KOPT-K1 (cell line): ENCODE results near the gene KRTAP7-1.

Experiments used
- H3K27ac ChIP-seq: fragments of 200-600 bp; sonication (generic); 2 replicates; pipeline ENCODE4 v1.5.1; 2016; ENCODE audit warnings: antibody characterized with exemption, mild to moderate bottlenecking, low read depth, low read length; ENCODE audit not compliant: poor library complexity, severe bottlenecking
- H3K36me3 ChIP-seq: fragments of 200-600 bp; sonication (generic); 2 replicates; pipeline ENCODE4 v1.5.1; 2017; ENCODE audit warnings: antibody characterized with exemption, mild to moderate bottlenecking, low read length, moderate library complexity; ENCODE audit not compliant: insufficient read depth
- H3K9me3 ChIP-seq: fragments of 200-600 bp; sonication (generic); 2 replicates; pipeline ENCODE4 v1.5.1; 2017; ENCODE audit warnings: antibody characterized with exemption, low read length, mild to moderate bottlenecking; ENCODE audit not compliant: insufficient read depth, poor library complexity, severe bottlenecking

Gene KRTAP7-1, protein sequence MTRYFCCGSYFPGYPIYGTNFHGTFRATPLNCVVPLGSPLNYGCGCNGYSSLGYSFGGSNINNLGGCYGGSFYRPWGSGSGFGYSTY

DNA sequence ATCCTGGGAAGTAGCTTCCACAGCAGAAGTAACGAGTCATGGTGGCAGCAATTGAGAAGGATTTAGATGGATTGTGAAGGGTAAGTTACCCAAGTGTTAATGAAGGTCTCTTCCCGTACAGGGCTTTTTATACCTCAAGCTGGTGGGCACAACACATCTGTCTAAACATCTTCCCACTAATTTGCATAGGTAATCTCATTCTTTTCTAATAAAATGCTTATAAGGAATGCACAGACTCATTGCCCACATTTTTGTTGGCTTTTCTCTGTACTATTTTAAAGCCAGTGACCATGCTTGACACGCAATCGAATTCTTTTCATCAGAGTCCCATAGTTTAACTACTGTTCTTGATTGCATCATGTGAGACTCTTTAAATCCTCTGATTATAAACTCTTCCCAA is at the start of gene KRTAP7-1:
KRTAP7-1 (minus strand) TSS at position 101 of the 400 bp plus-strand sequence; CDS start at position 40, 61 bp downstream.
- Histone ChIP-seq H3K9me3 (no peaks in the 10 kb centered on the region), H3K27ac (no peak within 1 kb of the TSS), H3K36me3 (no peaks in the 10 kb centered on the region)

DNA sequence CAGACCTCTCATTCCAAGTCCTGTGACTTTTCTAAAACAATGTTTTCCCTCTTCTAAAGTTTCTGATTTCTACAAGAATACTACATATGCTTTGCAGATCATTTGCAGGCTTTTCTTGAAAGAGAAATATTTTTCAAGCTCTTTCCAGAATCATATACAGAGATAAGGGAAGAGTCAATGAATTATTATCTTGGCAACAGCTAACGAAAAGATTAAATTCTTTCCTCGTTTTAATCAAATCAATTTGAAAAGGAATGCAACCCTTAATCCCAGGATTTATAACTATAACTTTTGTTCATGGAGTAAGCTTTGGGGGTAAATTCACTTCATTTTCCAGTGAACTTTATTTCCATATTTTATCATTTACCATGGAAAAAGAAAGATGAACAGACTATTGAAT is 45.0 kb upstream of the KRTAP7-1 start:
- Histone ChIP-seq H3K9me3 (no peaks in the 10 kb centered on the region), H3K36me3 (no peaks in the 10 kb centered on the region), H3K27ac (no peak overlapping the region)

DNA sequence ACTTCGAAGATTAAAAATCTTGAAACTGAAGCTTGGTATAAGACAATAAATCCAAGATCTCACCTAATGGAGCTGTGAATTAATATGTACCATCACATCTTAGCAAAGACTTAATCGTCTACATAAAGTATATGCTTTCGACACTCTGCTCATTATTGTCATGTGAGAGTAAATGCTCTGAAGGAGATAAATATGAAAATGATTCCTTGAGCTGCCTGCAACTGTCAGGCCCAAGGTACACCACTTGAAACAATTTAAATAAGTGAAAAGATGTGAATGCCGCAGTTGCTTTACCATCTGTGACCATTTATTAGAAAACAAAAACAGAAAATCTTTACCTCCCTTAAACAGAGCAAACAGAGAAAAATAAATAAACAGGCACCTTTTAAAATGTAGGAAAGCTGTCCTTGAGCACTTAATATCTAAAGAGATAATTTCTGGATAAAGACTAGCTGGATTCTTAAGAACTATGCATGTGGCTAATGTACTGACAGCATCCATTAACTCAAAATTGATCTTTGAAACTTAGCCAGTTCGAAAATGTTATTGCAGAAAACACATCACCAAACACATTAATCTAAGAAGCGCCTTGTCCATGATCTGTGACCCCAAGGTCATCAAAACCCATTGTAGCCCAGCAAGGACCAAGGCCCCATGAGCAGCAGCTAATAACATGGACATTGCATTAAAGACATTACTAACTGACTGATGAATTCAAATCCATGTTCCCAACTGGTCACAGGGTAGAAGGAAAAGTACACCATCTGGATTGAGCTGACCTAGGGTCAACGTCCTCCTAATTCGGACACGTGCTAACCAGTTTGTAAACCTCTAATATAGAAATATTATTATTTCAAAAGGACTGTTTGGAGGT is 18.3 kb upstream of the KRTAP7-1 start:
- Histone ChIP-seq H3K27ac (no peak overlapping the region), H3K36me3 (no peaks in the 10 kb centered on the region)

DNA sequence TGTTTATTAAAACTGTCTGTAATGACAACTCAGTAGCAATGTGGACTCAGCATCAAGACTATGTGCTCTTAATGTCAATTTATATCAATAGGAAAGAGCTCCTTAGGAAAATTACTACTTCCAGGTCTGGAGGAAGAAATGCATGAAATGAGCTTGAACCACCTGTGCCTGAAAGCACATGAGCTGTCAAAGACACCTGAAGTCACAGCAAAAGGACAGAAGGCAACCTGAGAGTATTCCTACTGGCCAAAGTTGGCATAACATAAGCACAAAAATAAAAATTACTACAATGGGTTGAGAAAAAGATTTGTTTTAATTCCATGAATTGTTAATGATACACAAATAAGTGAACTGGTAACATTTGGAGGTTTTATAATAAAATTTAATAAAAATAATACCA is 13.4 kb upstream of the KRTAP7-1 start:
- Histone ChIP-seq H3K9me3 (no peaks in the 10 kb centered on the region), H3K36me3 (no peaks in the 10 kb centered on the region), H3K27ac (no peak overlapping the region)

More for the DNA sequence above, 18.3 kb upstream of the KRTAP7-1 start:
- H3K9me3 ChIP-seq: no peaks in the 10 kb centered on the region

DNA sequence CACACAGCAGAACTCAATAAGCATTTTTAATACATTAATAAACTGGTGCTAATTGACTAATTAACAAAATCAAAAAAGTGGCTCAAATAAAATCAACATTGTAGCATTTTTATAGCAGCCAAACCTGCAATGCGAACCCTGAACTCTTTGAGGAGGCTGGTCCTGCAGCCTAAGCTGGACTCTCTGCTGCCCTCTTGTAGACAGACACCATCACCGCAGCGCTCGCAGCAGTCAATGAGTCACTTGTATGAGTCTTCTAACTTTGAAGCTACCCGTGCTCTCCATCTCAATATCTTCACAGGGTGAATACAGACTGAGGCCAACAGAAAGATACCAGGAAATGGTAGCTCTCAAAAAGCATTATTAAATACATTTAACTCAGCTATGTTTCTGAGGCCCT is 9.7 kb upstream of the KRTAP7-1 start:
- Histone ChIP-seq H3K36me3 (no peaks in the 10 kb centered on the region), H3K27ac (no peak overlapping the region), H3K9me3 (no peaks in the 10 kb centered on the region)

DNA sequence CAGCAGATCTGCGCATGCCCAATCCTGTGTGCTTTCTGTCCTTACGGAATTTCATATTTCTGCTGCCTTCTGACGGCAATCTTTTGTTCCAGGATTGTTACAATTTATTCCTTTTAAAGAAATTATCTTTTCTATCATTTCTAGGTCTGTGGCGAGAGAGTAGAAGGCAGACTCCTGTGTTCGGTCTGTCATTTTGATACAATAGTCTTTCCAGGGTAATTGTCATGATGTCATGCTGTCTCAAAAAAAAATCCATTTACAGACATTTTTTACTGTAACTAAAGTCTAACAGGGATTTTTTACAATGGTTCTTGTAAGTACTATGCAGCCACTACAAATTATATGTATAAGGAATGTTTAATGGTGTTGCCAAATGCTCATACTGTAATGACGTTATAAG is 9.0 kb upstream of the KRTAP7-1 start:
- Histone ChIP-seq H3K9me3 (no peaks in the 10 kb centered on the region), H3K36me3 (no peaks in the 10 kb centered on the region)

DNA sequence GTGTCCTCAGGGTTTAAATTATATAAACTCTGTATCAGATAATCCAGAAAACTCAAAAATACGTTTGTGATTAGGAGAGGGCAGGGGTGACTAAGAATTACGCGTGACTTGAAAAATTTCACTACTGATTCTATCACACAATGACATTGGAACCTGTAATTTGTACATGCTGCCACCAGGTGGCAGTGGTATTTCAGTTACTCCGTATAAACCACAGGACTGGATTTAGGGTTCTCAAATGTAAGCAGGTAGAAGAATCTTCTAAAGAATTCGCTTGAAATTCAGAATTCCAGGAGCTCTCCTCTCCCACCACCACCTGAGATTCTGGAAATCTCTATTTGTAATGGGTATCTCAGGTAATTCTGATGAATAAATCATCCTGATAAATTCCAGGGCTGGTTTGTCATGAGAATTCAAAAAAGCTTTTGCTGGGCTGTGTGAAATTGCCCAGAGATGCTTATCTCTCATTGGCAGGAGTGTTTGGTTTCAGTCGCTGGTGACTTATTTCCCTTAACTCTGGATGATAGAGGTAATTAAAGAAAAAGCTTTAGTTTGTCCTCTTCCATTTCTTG is 1.7 kb upstream of the KRTAP7-1 start:
- Histone ChIP-seq H3K36me3 (no peaks in the 10 kb centered on the region), H3K27ac (no peak overlapping the region)

More for the DNA sequence above, 9.0 kb upstream of the KRTAP7-1 start:
- H3K27ac ChIP-seq: no peak overlapping the region

DNA sequence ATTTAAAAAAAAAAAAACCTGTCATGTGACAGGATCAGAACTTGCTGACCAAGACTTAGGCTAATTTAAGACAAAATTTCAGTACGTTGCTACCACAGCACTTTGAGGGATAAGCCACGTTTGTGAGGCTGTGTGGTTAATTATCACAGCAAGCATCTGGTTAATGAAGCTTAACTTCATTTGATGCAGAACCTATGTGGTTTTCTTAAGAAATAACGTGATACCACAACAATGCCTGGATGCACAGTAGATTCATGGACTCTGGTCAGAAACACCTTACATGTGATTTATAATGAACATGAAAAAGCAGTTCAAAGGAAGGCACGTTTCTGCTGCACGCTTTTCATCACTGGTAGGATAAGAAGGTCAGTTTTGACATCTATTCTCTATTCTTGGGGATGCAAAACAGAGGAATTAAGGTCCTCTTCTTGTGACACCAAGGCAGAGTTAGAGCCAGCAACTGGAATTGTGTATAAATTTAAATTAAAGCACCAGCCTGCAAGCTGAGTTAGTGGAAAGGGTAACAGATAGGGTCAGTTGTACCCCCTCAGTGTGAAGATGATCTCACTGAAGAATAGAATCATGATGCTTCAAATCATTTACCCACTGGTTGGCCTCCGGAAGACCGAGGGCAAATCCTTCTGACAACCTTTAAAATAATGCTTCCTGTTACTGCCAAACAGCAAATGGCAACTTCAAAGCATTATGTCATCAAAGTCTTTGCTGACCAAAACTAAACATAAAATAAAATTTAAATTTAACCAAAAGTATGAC is 10.5 kb downstream of the KRTAP7-1 start:
- H3K36me3 ChIP-seq: no peaks in the 10 kb centered on the region
- H3K9me3 ChIP-seq: no peaks in the 10 kb centered on the region

More for the DNA sequence above, 1.7 kb upstream of the KRTAP7-1 start:
- no peaks in the 10 kb centered on the region for H3K9me3 ChIP-seq

DNA sequence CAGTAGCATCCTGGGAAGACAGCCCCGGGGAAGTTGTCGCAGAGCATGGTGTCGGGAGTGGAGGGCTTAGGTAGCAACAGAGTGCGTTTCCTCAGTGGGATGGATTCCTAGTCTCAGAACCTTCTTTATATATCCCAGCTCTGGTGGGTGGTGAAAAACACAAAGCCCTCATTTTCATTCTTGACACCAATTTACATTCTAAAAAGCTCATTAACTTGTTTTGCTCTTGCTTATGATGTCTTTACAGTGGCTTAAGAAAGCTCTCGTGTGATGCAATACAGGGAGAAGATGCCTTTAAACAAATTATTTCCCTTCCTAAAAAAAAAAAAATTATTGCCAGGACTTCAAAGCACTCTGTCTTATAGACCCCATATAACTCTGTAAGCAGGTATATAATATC is 16.4 kb downstream of the KRTAP7-1 start, which contains the start of gene KRTAP8-1:
KRTAP8-1 (minus strand) TSS at position 101 of the 400 bp plus-strand sequence; CDS start at position 47, 54 bp downstream.
- Histone ChIP-seq H3K27ac (no peak within 1 kb of the TSS), H3K36me3 (no peaks in the 10 kb centered on the region), H3K9me3 (no peaks in the 10 kb centered on the region)

More for the DNA sequence above, 10.5 kb downstream of the KRTAP7-1 start:
- H3K27ac ChIP-seq: no peak overlapping the region

DNA sequence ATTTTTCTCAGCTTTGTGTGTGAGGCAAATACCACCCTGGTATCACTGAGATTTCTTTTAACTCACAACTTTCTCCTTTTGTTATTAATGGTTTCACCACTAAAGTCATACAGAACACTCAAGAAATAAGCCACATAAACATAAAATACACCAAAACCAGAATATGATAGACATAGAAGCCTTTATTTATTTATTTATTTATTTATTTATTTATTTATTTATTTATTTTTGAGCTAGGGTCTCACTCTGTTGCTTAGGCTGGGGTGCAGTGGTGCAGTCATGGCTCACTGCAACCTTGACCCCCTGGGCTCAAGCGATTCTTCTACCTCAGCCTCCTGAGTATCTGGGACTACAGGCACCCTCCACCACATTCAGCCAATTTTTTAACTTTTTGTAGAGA is 29.0 kb downstream of the KRTAP7-1 start:
- no peak overlapping the region for H3K27ac ChIP-seq
- H3K36me3 ChIP-seq: no peaks in the 10 kb centered on the region
- H3K9me3 ChIP-seq: no peaks in the 10 kb centered on the region

DNA sequence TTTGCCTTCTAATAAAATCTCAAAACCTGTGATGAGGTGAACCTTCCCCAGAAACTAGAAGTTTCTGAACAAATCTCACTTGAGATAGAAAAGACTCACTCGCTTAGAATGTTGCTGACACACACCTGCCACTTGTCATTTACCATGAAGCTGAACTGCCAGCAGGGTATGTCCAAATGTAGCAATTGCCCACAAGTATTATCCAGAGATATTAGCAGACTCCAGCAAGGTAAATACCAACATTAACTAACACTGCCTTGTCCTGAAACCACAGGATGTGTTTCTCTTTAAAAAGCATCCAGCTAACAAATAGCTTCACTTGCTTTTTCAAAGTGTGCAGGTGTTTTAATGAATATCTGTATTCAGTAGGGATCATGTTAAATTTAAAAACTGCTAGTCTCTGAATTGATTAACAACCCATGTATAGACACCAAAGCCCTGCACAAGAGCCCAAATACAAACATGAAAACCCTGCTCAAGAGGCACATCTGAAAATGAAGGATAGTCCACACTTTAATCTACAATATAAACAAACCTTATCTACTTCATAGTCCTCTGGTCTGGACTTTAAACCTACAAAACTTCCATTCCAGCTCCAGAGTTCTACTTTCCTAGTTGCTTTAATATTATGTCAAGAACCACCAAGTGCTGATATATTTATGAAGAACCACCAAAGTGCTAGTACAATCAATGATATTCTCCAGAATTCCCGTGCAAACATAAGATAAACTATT is 35.8 kb downstream of the KRTAP7-1 start:
- Histone ChIP-seq H3K9me3 (no peaks in the 10 kb centered on the region), H3K27ac (no peak overlapping the region), H3K36me3 (no peaks in the 10 kb centered on the region)

DNA sequence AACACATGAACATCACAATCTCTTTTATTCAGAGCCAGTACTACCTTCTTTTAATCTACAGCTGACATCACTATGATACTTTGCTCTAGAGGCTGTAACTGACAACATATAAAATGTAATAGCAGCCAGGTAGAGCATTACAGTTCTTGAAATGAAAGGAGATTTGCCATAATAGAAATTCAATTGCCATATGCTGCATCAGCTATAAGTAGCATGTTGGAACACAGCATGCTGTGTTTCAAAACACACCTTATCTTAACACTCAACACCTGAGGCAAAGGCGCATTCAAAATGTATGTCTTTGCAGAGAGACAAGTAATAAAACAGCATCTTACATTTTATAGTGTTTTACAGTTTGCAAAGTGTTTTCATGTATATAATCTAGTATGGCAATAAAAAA is 50.3 kb downstream of the KRTAP7-1 start:
- no peaks in the 10 kb centered on the region for H3K9me3 ChIP-seq
- no peaks in the 10 kb centered on the region for H3K36me3 ChIP-seq
- no peak overlapping the region for H3K27ac ChIP-seq
